Astrocyte (in vitro differentiated cells and primary cell): ENCODE data around the gene CHMP3. TPM values are rescaled to one million over a fixed set of nuclear protein-coding genes. Genes with fewer than 3 reads are reported as not detected.

Experiments used
- DNase-seq: peaks from one replicate; pipeline ENCODE4 v3.0.0-alpha.2; 2010; ENCODE audit warnings: low read depth
- FAIRE-seq: peaks from 2 replicates; lab custom pipeline; 2011; peaks lifted over from hg19 to GRCh38; lab: Jason Lieb, UNC
- H2AFZ ChIP-seq: 2 replicates; pipeline ENCODE4 v1.6.0; 2012; ENCODE audit warnings: low read depth, low read length, inconsistent platforms
- H3K27ac ChIP-seq: 2 replicates; pipeline ENCODE4 v1.5.1; 2011; ENCODE audit warnings: low read depth, low read length, inconsistent platforms
- H3K27me3 ChIP-seq: 2 replicates; pipeline ENCODE4 v1.6.0; 2011; ENCODE audit warnings: low read length, inconsistent platforms; ENCODE audit not compliant: insufficient read depth
- H3K36me3 ChIP-seq: 2 replicates; pipeline ENCODE4 v1.5.1; 2011; ENCODE audit warnings: low read length, inconsistent platforms; ENCODE audit not compliant: insufficient read depth
- H3K4me1 ChIP-seq: 2 replicates; pipeline ENCODE4 v1.5.1; 2011; ENCODE audit warnings: low read length, inconsistent platforms; ENCODE audit not compliant: insufficient read depth
- H3K4me2 ChIP-seq: 2 replicates; pipeline ENCODE4 v1.6.0; 2012; ENCODE audit warnings: low read length, inconsistent platforms
- H3K4me3 ChIP-seq: 2 replicates; pipeline ENCODE4 v1.5.1; 2011; ENCODE audit warnings: low read depth, mild to moderate bottlenecking, low read length, inconsistent platforms; ENCODE audit not compliant: insufficient read depth
- H3K79me2 ChIP-seq: 2 replicates; pipeline ENCODE4 v1.6.0; 2012; ENCODE audit warnings: mild to moderate bottlenecking, low read length, inconsistent platforms; ENCODE audit not compliant: insufficient read depth
- H3K9ac ChIP-seq: 2 replicates; pipeline ENCODE4 v1.6.0; 2012; ENCODE audit warnings: mild to moderate bottlenecking, low read length, inconsistent platforms
- H3K9me3 ChIP-seq: 2 replicates; pipeline ENCODE4 v1.5.1; 2012; ENCODE audit warnings: low read depth, mild to moderate bottlenecking, low read length, inconsistent platforms; ENCODE audit not compliant: insufficient read depth
- H4K20me1 ChIP-seq: 2 replicates; pipeline ENCODE4 v1.6.0; 2012; ENCODE audit warnings: low read length, inconsistent platforms; ENCODE audit not compliant: insufficient read depth
- H3K27ac Mint-ChIP-seq: one replicate; pipeline ENCODE4 v1.8.0; 2021; ENCODE audit warnings: mild to moderate bottlenecking, mixed read lengths; ENCODE audit not compliant: unreplicated experiment
- H3K27me3 Mint-ChIP-seq: one replicate; pipeline ENCODE4 v1.8.0; 2021; ENCODE audit warnings: low read depth, mixed read lengths; ENCODE audit not compliant: unreplicated experiment
- H3K36me3 Mint-ChIP-seq: one replicate; pipeline ENCODE4 v1.8.0; 2021; ENCODE audit warnings: low read depth, mixed read lengths; ENCODE audit not compliant: unreplicated experiment
- H3K4me1 Mint-ChIP-seq: one replicate; pipeline ENCODE4 v1.8.0; 2021; ENCODE audit warnings: low read depth, mixed read lengths; ENCODE audit not compliant: unreplicated experiment
- H3K4me3 Mint-ChIP-seq: one replicate; pipeline ENCODE4 v1.8.0; 2021; ENCODE audit warnings: mild to moderate bottlenecking, moderate library complexity, mixed read lengths; ENCODE audit not compliant: unreplicated experiment
- H3K9me3 Mint-ChIP-seq: one replicate; pipeline ENCODE4 v1.8.0; 2021; ENCODE audit warnings: mild to moderate bottlenecking, mixed read lengths; ENCODE audit not compliant: unreplicated experiment
- EZH2 ChIP-seq: IDR thresholded peaks from 2 replicates; pipeline ENCODE4 v1.6.1; 2012; ENCODE audit warnings: mild to moderate bottlenecking, low read length, inconsistent platforms; ENCODE audit not compliant: insufficient read depth
- total RNA-seq: library from RNA; stranded (reverse); gene quantifications from 2 replicates; pipeline ENCODE4 v1.2.1, GENCODE V29; 2021
- TF ChIP-seq, protein P1 (sequence below): IDR thresholded peaks from 2 replicates; pipeline ENCODE4 v1.5.1; 2011; ENCODE audit warnings: low read depth, mild to moderate bottlenecking, inconsistent platforms, low read length, moderate library complexity; ENCODE audit not compliant: insufficient read depth

CHMP3 gene
- total RNA-seq, 1 donor from 2014 or later, result 91.0 TPM

DNA sequence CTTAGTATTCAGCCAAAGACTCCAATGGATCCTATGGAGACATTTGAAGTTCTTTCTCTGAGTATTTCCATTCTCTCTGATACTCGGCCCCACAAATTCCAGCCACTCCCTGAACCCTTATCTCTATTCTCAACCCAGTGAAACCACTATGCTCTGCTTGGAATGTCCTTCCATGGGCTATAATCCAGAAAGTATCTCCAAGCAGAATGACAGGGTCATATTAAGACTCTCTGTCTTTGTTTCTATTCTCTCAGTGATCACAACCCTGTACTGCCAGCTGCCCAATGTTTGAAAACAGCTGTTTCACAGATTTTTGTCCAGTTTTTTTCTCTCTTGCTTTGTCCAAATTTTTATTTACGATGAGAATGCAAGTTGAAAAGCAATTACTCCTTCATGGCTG, 21.9 kb downstream of the CHMP3 start:
- Histone ChIP-seq H3K27ac (no peak overlapping the region), H3K27me3 (no peaks in the 10 kb centered on the region), H3K4me3 (no peak overlapping the region), H3K9ac (no peak overlapping the region), H3K4me2 (no peak overlapping the region), H3K4me1 (no peaks in the 10 kb centered on the region), H2AFZ (no peak overlapping the region), H3K9me3 (no peaks in the 10 kb centered on the region), H3K36me3 (no peaks in the 10 kb centered on the region), H4K20me1 (no peaks in the 10 kb centered on the region), H3K79me2 (no peaks in the 10 kb centered on the region)
- H3K27ac Mint-ChIP-seq, result no peak overlapping the region
- H3K4me3 Mint-ChIP-seq, result no peak overlapping the region
- H3K4me1 Mint-ChIP-seq, result no peaks in the 10 kb centered on the region
- no peaks in the 10 kb centered on the region for H3K27me3 Mint-ChIP-seq
- FAIRE-seq (no peak), DNase-seq (peak; percentile 48)
- H3K9me3 Mint-ChIP-seq, result peaks cover 9% of the 10 kb centered on the region
- H3K36me3 Mint-ChIP-seq, result peaks cover 20% of the 10 kb centered on the region
- TF ChIP-seq EZH2, result no peak
- TF ChIP-seq, protein P1, sequence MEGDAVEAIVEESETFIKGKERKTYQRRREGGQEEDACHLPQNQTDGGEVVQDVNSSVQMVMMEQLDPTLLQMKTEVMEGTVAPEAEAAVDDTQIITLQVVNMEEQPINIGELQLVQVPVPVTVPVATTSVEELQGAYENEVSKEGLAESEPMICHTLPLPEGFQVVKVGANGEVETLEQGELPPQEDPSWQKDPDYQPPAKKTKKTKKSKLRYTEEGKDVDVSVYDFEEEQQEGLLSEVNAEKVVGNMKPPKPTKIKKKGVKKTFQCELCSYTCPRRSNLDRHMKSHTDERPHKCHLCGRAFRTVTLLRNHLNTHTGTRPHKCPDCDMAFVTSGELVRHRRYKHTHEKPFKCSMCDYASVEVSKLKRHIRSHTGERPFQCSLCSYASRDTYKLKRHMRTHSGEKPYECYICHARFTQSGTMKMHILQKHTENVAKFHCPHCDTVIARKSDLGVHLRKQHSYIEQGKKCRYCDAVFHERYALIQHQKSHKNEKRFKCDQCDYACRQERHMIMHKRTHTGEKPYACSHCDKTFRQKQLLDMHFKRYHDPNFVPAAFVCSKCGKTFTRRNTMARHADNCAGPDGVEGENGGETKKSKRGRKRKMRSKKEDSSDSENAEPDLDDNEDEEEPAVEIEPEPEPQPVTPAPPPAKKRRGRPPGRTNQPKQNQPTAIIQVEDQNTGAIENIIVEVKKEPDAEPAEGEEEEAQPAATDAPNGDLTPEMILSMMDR, result no peak

GRCh38 chr2:86533589-86533988, 29.7 kb downstream of the CHMP3 start:
- H3K27ac Mint-ChIP-seq, result no peak overlapping the region
- no peak overlapping the region for H2AFZ ChIP-seq
- H3K9ac ChIP-seq, result no peak overlapping the region
- H3K27me3 ChIP-seq, result no peaks in the 10 kb centered on the region
- no peak overlapping the region for H3K4me3 ChIP-seq
- no peak for DNase-seq
- no peak for FAIRE-seq
- H3K79me2 ChIP-seq, result no peaks in the 10 kb centered on the region
- peaks cover 19% of the 10 kb centered on the region for H3K36me3 Mint-ChIP-seq
- no peak overlapping the region for H3K4me3 Mint-ChIP-seq
- no peaks in the 10 kb centered on the region for H3K27me3 Mint-ChIP-seq
- H3K9me3 ChIP-seq, result peaks cover 3% of the 10 kb centered on the region
- TF ChIP-seq EZH2, result no peak
- TF ChIP-seq, protein P1, result no peak
- no peak overlapping the region for H3K4me2 ChIP-seq
- H3K27ac ChIP-seq, result no peak overlapping the region
- H4K20me1 ChIP-seq, result no peaks in the 10 kb centered on the region
- peaks cover 3% of the 10 kb centered on the region for H3K36me3 ChIP-seq
- no peaks in the 10 kb centered on the region for H3K4me1 ChIP-seq
- H3K9me3 Mint-ChIP-seq, result peaks cover 12% of the 10 kb centered on the region
- H3K4me1 Mint-ChIP-seq, result no peaks in the 10 kb centered on the region

GRCh38 chr2:86525421-86526340, 37.6 kb downstream of the CHMP3 start:
- Histone ChIP-seq H2AFZ (no peak overlapping the region), H3K9ac (no peak overlapping the region), H3K4me2 (no peak overlapping the region), H3K4me1 (no peaks in the 10 kb centered on the region), H3K4me3 (no peak overlapping the region), H3K36me3 (peaks cover 3% of the 10 kb centered on the region), H4K20me1 (peaks cover 5% of the 10 kb centered on the region), H3K79me2 (no peaks in the 10 kb centered on the region), H3K9me3 (no peaks in the 10 kb centered on the region), H3K27me3 (no peaks in the 10 kb centered on the region), H3K27ac (no peak overlapping the region)
- H3K4me1 Mint-ChIP-seq, result no peaks in the 10 kb centered on the region
- H3K27ac Mint-ChIP-seq, result no peak overlapping the region
- H3K36me3 Mint-ChIP-seq, result peaks cover 7% of the 10 kb centered on the region
- H3K27me3 Mint-ChIP-seq, result no peaks in the 10 kb centered on the region
- FAIRE-seq, result no peak
- no peaks in the 10 kb centered on the region for H3K9me3 Mint-ChIP-seq
- TF ChIP-seq EZH2, result no peak
- TF ChIP-seq, protein P1, result no peak
- no peak for DNase-seq
- no peak overlapping the region for H3K4me3 Mint-ChIP-seq
